Transverse colon (tissue), 4 donors: ENCODE results near the gene CDC25B. TPM values are rescaled to one million over a fixed set of nuclear protein-coding genes. Genes with fewer than 3 reads are reported as not detected.
A peak's percentile ranks its signal among the peaks of the same experiment; 100 is the strongest.

Experiments
- DNase-seq: peaks from one replicate; pipeline ENCODE4 v3.0.0-alpha.2; 2019
- H3K27ac ChIP-seq, 4 donors: fragments of 200-600 bp; sonication (generic); 2 replicates each; pipeline ENCODE4 v1.5.1; 2016 to 2018; ENCODE audit warnings: inconsistent platforms in 4 of 4
- H3K27me3 ChIP-seq: fragments of 200-600 bp; sonication (generic); 2 replicates; pipeline ENCODE4 v1.5.1; 2017; ENCODE audit warnings: inconsistent platforms
- H3K36me3 ChIP-seq, 4 donors: fragments of 200-600 bp; sonication (generic); 2 replicates each; pipeline ENCODE4 v1.5.1; 2017 to 2019; ENCODE audit warnings: inconsistent platforms in 4 of 4
- H3K4me1 ChIP-seq, 4 donors: fragments of 200-600 bp; sonication (generic); 2 replicates each; pipeline ENCODE4 v1.5.1; 2017 to 2020; ENCODE audit warnings: inconsistent platforms in 4 of 4
- H3K4me3 ChIP-seq, 4 donors: fragments of 200-600 bp; sonication (generic); 1 replicate in 1 of 4; 2 replicates in 3 of 4; pipeline versions ENCODE4 v1.5.1 to v1.6.1; 2017 to 2019; ENCODE audit warnings: inconsistent platforms in 4 of 4
- H3K9me3 ChIP-seq, 2 donors: fragments of 200-600 bp; sonication (generic); 2 replicates each; pipeline ENCODE4 v1.5.1; 2017 to 2019; ENCODE audit warnings: inconsistent platforms in 2 of 2
- EP300 ChIP-seq: sonication (generic); formaldehyde crosslinking; IDR thresholded peaks from one replicate; pipeline ENCODE4 v1.6.1; 2017; ENCODE audit warnings: antibody characterized with exemption, low read depth
- POLR2A ChIP-seq: fragments of 450-650 bp; IDR thresholded peaks from one replicate; pipeline ENCODE4 v1.6.1; 2016; ENCODE audit warnings: antibody characterized with exemption, mild to moderate bottlenecking, moderate library complexity
- POLR2AphosphoS5 ChIP-seq, 3 donors: sonication (generic); formaldehyde crosslinking; IDR thresholded peaks; one replicate each; pipeline ENCODE4 v1.6.1; 2016; ENCODE audit warnings: antibody characterized with exemption in 3 of 3
- WGBS, 2 donors: methylation state at CpG; one replicate each; pipeline ENCODE4 v1.1.5; 2018; ENCODE audit warnings: low coverage in 1 of 2; 5-methylcytosine and 5-hydroxymethylcytosine counted together
- in situ Hi-C, 4 donors: fragments of 200-750 bp; cut with MboI; loops; one replicate each; pipeline versions ENCODE4 v1.15.0 to v1.15.1; 2017; ENCODE audit warnings: low sequenced_read_pairs in 3 of 4, low pct_ligation_motif_present in 1 of 4, low pct_unique_long_range_greater_than_20kb in 1 of 4
- intact Hi-C: fragments of 100-400 bp; cut with DNase I; formaldehyde crosslinking; loops from one replicate; pipeline ENCODE4 v1.15.1; 2023; ENCODE audit warnings: low total_unique reads
- total RNA-seq, 4 donors: library from RNA; depleted of rRNA; stranded (reverse); fragments of >200 nt; gene quantifications; one replicate each; pipeline ENCODE4 v1.1.0, GENCODE V29; 2016
- TF ChIP-seq, protein P1 (sequence below), 5 experiments: fragments of 200-600 bp in 3 of 5; fragments of 450-650 bp in 2 of 5; sonication (generic) in 3 of 5; IDR thresholded peaks; 1 replicate in 2 of 5; 2 replicates in 3 of 5; pipeline ENCODE4 v1.5.1; 2016 to 2017; ENCODE audit warnings: antibody characterized with exemption in 5 of 5, inconsistent platforms in 3 of 5, mild to moderate bottlenecking in 2 of 5, moderate library complexity in 1 of 5

The CDC25B gene
- total RNA-seq, 4 donors from 2014 or later = 14.1 to 89.4 (median 39.5) TPM

DNA sequence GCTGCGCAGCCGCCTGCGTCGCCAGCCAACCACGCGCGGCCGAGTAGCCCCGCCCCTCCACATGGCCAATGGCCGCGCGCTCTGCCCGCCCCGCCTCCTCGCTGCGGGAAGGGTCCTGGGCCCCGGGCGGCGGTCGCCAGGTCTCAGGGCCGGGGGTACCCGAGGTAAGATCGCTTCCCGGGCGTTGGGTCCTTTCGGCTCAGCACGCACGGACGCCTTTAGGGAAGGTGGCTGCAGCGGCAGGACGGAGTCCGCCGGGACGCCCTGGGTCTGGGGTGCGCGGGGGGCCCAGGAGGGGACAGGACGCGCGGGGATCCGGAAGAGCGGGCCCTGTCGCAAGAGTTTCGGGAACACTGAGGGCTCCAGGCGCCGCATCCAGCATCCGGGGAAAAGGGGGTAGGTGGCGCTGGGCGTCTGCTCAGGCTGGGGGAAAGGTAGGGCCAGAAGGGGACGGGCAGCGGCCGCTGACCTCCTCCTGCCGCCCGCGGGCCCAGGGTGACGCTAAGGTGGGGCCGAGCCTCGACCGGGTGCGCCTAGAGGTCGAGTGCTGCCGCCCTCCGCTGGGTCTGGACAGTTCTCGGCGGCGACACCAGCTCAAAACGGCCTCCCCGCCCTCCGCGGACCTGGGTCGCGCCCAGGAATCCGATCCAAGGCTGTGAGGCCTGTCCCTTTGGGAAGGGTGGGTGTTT is 50.8 kb downstream of the CDC25B start, which contains the start of gene MAVS:
TSS of gene MAVS (plus strand) at position 95 of the 689 bp plus-strand sequence. CDS start 7,791 bp downstream, outside the sequence.
- TF ChIP-seq, protein P1, sequence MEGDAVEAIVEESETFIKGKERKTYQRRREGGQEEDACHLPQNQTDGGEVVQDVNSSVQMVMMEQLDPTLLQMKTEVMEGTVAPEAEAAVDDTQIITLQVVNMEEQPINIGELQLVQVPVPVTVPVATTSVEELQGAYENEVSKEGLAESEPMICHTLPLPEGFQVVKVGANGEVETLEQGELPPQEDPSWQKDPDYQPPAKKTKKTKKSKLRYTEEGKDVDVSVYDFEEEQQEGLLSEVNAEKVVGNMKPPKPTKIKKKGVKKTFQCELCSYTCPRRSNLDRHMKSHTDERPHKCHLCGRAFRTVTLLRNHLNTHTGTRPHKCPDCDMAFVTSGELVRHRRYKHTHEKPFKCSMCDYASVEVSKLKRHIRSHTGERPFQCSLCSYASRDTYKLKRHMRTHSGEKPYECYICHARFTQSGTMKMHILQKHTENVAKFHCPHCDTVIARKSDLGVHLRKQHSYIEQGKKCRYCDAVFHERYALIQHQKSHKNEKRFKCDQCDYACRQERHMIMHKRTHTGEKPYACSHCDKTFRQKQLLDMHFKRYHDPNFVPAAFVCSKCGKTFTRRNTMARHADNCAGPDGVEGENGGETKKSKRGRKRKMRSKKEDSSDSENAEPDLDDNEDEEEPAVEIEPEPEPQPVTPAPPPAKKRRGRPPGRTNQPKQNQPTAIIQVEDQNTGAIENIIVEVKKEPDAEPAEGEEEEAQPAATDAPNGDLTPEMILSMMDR (IDR thresholded peaks at IDR 0.05) = no peak
- TF ChIP-seq EP300 (no peak), POLR2A (peak; percentile 87), POLR2AphosphoS5 (IDR thresholded peaks at IDR 0.05) (peak; percentile 80 to 93 (median 87))
- intact Hi-C loops = no loop called here
- 0% methylated on average over 1 to 29 of the region's 72 CpGs for WGBS, 2 donors
- H3K9me3 ChIP-seq = no peaks in the 10 kb centered on the region
- H3K4me1 ChIP-seq = peaks cover 17 to 58% (median 39%) of the 10 kb centered on the region in 4 donors
- no peaks in the 10 kb centered on the region for H3K27me3 ChIP-seq
- H3K27ac ChIP-seq = peak within 1 kb of the TSS; percentile 89 to 95 (median 94)
- peak within 1 kb of the TSS; percentile 75 to 89 (median 84) for H3K4me3 ChIP-seq
- no peaks in the 10 kb centered on the region for H3K36me3 ChIP-seq
- in situ Hi-C loops = no loop called here
- peak; percentile 92 for DNase-seq

GRCh38 chr20:3847429-3847940 is 51.4 kb downstream of the CDC25B start:
- TF ChIP-seq POLR2A (no peak), EP300 (no peak)
- TF ChIP-seq, protein P1 (IDR thresholded peaks at IDR 0.05) = no peak
- Histone ChIP-seq H3K27me3 (no peaks in the 10 kb centered on the region), H3K9me3 (no peaks in the 10 kb centered on the region), H3K4me3 (peak overlapping the region; percentile 75 to 89 (median 84)), H3K27ac (peak overlapping the region; percentile 89 to 95 (median 94)), H3K36me3 (no peaks in the 10 kb centered on the region), H3K4me1 (peaks cover 17 to 55% (median 36%) of the 10 kb centered on the region in 4 donors)
- no peak for DNase-seq
- in situ Hi-C loops (no loop called here), intact Hi-C loops (no loop called here)
- 0 to 20% methylated on average over 3 to 8 of the region's 8 CpGs for WGBS, 2 donors

DNA sequence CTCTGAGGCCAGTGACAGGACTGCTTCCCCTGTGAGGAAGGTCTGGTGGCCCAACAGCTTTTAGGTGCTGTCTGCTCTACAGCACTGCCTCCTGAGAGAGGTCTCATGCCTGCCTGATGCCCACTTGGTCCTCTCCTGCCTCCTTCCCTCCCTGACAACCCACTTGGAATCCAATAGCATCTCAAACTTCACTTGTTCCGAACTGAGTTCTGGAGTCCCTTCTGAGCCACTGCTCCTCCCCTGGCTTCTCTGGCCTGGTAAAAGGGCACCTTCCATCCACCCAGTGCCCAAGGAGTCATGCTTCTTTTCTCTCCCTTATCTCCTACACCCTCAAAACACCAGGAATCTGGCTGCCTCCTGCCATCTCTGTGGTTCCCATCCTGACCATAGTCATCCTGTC is 52.5 kb downstream of the CDC25B start:
- no peak overlapping the region for H3K4me3 ChIP-seq
- WGBS, 2 donors = 84% methylated on average over 1 of the region's 1 CpG; no CpG with 5 or more reads in 1 of the 2 donors
- no peaks in the 10 kb centered on the region for H3K27me3 ChIP-seq
- no peak for DNase-seq
- H3K27ac ChIP-seq = peak overlapping the region in 1 of 4 donors; percentile 37
- H3K9me3 ChIP-seq = no peaks in the 10 kb centered on the region
- in situ Hi-C loops = no loop called here
- intact Hi-C loops = no loop called here
- H3K4me1 ChIP-seq = peaks cover 13 to 45% (median 27%) of the 10 kb centered on the region in 4 donors
- TF ChIP-seq, protein P1 (IDR thresholded peaks at IDR 0.05) = no peak
- TF ChIP-seq POLR2AphosphoS5 (IDR thresholded peaks at IDR 0.05) (no peak), POLR2A (no peak), EP300 (no peak)
- no peaks in the 10 kb centered on the region for H3K36me3 ChIP-seq

GRCh38 chr20:3854462-3854871 is 58.4 kb downstream of the CDC25B start:
- in situ Hi-C loops (no loop called here), intact Hi-C loops (no loop called here)
- DNase-seq = no peak
- Histone ChIP-seq H3K27ac (no peak overlapping the region), H3K36me3 (peaks cover 0 to 40% (median 13%) of the 10 kb centered on the region in 4 donors), H3K4me1 (peaks cover 0 to 13% (median 5%) of the 10 kb centered on the region in 4 donors), H3K9me3 (no peaks in the 10 kb centered on the region), H3K4me3 (no peak overlapping the region), H3K27me3 (no peaks in the 10 kb centered on the region)
- TF ChIP-seq EP300 (no peak), POLR2A (no peak), POLR2AphosphoS5 (IDR thresholded peaks at IDR 0.05) (no peak)
- TF ChIP-seq, protein P1 (IDR thresholded peaks at IDR 0.05) = no peak
- 61 to 76% methylated on average over 2 to 4 of the region's 4 CpGs for WGBS, 2 donors
